ENCODE results near the gene LLGL2.

GRCh38 chr17:75482098-75482942 lies 43.2 kb upstream of the LLGL2 start:
- TF ChIP-seq CTCF (IDR thresholded peaks at IDR 0.05 in 4 of 5, conservative IDR thresholded peaks at IDR 0.05 in 1 of 5) (no peak), POLR2A (IDR thresholded peaks at IDR 0.05) (no peak)
